Endothelial cell of umbilical vein (primary cell): ENCODE measurements around the gene STOML1.

Experiments
- CTCF ChIP-seq, 2 donors: IDR thresholded peaks; 1 replicate in 1 of 2; 2 replicates in 1 of 2; pipeline ENCODE4 v1.5.1; 2011; ENCODE audit warnings: low read length in 2 of 2, mild to moderate bottlenecking in 2 of 2, moderate library complexity in 2 of 2, control low read depth in 1 of 2, inconsistent platforms in 1 of 2, low read depth in 1 of 2; ENCODE audit not compliant: insufficient read depth in 1 of 2; ENCODE audit errors: extremely low read depth in 1 of 2
- EZH2 ChIP-seq: IDR thresholded peaks from 2 replicates; pipeline ENCODE4 v1.6.1; 2012; ENCODE audit warnings: borderline replicate concordance, low read depth, mild to moderate bottlenecking, moderate library complexity, low read length, inconsistent platforms; ENCODE audit not compliant: severe bottlenecking
- FOS ChIP-seq: IDR thresholded peaks from 2 replicates; pipeline ENCODE4 v1.6.1; 2011; ENCODE audit warnings: mild to moderate bottlenecking, low read length, moderate library complexity, borderline replicate concordance; ENCODE audit not compliant: insufficient read depth
- GATA2 ChIP-seq: IDR thresholded peaks from 2 replicates; pipeline ENCODE4 v1.7.0; 2011; ENCODE audit warnings: low read depth, mild to moderate bottlenecking, moderate library complexity, mixed read lengths, low read length; ENCODE audit not compliant: insufficient read length, insufficient read depth
- JUN ChIP-seq: IDR thresholded peaks from 2 replicates; pipeline ENCODE4 v1.6.1; 2011; ENCODE audit warnings: borderline replicate concordance, low read depth; ENCODE audit not compliant: insufficient read length, insufficient read depth
- MAX ChIP-seq: IDR thresholded peaks from 2 replicates; pipeline ENCODE4 v1.6.1; 2011; ENCODE audit not compliant: insufficient read depth, insufficient read length
- MYC ChIP-seq: IDR thresholded peaks from one replicate; pipeline ENCODE4 v1.6.1; 2011; ENCODE audit warnings: mild to moderate bottlenecking, low read depth, low read length
- POLR2A ChIP-seq: IDR thresholded peaks from 2 replicates; pipeline ENCODE4 v1.6.1; 2012; ENCODE audit warnings: low read depth, mild to moderate bottlenecking, control low read depth, low read length
- POLR2AphosphoS5 ChIP-seq: IDR thresholded peaks from 2 replicates; pipeline ENCODE4 v1.6.1; 2012; ENCODE audit warnings: low read depth, mild to moderate bottlenecking, control low read depth, low read length, moderate library complexity; ENCODE audit not compliant: insufficient read depth

DNA sequence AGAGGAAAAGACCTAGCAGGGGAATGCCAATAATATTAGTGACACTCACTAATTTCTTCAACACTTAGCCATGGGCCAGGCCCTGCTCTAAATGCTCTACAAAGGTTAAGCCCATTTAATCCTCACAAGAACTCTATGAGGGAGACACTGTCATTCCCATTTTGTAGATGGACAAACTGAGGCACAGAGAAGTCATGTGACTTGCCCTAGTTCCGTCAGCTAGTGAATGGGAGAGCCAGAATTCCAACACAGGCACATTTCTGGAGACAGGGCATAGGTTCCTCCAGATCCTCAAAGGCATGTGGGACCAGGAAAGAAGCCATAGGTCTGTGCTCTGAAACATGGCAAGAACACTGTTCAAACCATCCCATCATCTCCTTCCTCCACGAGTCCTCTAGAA lies 34.3 kb downstream of the STOML1 start:
- TF ChIP-seq POLR2A (no peak), CTCF (IDR thresholded peaks at IDR 0.05; ENCODE audit: extremely low read depth in 1 of 2, insufficient read depth in 1 of 2, low read depth in 1 of 2, low read length in 2 of 2) (no peak), MAX (no peak), EZH2 (no peak), POLR2AphosphoS5 (no peak), GATA2 (no peak), FOS (no peak), JUN (no peak), MYC (no peak)
